ENCODE data around the gene STBD1. TPM values are rescaled to one million over a fixed set of nuclear protein-coding genes. Genes with fewer than 3 reads are reported as not detected.

Gene STBD1
- total RNA-seq, 1 experiment from 2014 or later, result not detected

DNA sequence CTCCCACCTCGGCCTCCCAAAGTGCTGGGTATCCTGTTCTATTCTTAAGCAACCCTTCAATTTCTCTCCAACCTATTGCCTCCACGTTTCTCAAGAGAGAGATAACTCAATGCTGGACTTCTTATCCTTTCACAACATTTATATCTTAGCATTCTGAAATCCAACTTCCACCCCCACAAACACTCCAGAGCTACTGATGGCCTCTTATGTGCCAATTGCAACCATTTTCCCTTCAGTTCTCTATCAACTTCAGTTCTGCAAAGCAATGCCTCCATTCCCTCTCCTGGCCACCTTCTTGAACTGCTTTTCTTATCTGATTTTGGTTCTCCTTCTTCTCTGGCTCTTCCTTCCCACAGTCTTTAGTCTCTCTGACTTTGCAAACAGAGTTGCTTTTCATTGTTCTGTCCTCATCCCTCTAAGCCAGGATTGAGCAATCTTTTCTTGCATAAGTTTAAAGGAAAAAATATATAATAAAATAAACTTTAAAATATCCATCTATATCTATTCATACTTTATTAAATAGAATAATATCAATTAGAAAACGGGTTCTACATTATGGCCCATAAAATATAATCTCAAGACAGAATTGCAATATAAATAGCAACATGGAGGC lies 3.6 kb upstream of the STBD1 start:
- peaks cover 3% of the 10 kb centered on the region for H3K27me3 ChIP-seq (replicated peaks; ENCODE audit: insufficient read depth, low read depth, low read length, poor library complexity)
- ChIA-PET POLR2A (ENCODE audit: low non-redundant PET) (no interaction called here), CTCF (no interaction called here)
- no peaks in the 10 kb centered on the region for H3K36me3 ChIP-seq (ENCODE audit: insufficient read depth, low read length, poor library complexity, severe bottlenecking)
- no peaks in the 10 kb centered on the region for H3K9me3 ChIP-seq (ENCODE audit: low read depth, low read length, poor library complexity, severe bottlenecking)
- H3K4me1 ChIP-seq (ENCODE audit: insufficient read depth, low read length, poor library complexity, severe bottlenecking), result no peaks in the 10 kb centered on the region
- intact Hi-C loops (cut with micrococcal nuclease; ENCODE audit: unreplicated experiment), result no loop called here
- DNase-seq (ENCODE audit: low spot score), result no peak
- H3K4me3 ChIP-seq (ENCODE audit: low read depth, low read length, poor library complexity, severe bottlenecking), result no peak overlapping the region
- BruUV-seq (replicated peaks), result no TSS peak
- TF ChIP-seq, protein P1, sequence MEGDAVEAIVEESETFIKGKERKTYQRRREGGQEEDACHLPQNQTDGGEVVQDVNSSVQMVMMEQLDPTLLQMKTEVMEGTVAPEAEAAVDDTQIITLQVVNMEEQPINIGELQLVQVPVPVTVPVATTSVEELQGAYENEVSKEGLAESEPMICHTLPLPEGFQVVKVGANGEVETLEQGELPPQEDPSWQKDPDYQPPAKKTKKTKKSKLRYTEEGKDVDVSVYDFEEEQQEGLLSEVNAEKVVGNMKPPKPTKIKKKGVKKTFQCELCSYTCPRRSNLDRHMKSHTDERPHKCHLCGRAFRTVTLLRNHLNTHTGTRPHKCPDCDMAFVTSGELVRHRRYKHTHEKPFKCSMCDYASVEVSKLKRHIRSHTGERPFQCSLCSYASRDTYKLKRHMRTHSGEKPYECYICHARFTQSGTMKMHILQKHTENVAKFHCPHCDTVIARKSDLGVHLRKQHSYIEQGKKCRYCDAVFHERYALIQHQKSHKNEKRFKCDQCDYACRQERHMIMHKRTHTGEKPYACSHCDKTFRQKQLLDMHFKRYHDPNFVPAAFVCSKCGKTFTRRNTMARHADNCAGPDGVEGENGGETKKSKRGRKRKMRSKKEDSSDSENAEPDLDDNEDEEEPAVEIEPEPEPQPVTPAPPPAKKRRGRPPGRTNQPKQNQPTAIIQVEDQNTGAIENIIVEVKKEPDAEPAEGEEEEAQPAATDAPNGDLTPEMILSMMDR (conservative IDR thresholded peaks at IDR 0.05; ENCODE audit: low read depth, low read length), result no peak
- no peak for TF ChIP-seq EZH2 (IDR thresholded peaks at IDR 0.05; ENCODE audit: borderline replicate concordance, low read depth, low read length, poor library complexity, severe bottlenecking)
- H3K27ac ChIP-seq (ENCODE audit: low read depth, low read length, poor library complexity, severe bottlenecking), result no peak overlapping the region

DNA sequence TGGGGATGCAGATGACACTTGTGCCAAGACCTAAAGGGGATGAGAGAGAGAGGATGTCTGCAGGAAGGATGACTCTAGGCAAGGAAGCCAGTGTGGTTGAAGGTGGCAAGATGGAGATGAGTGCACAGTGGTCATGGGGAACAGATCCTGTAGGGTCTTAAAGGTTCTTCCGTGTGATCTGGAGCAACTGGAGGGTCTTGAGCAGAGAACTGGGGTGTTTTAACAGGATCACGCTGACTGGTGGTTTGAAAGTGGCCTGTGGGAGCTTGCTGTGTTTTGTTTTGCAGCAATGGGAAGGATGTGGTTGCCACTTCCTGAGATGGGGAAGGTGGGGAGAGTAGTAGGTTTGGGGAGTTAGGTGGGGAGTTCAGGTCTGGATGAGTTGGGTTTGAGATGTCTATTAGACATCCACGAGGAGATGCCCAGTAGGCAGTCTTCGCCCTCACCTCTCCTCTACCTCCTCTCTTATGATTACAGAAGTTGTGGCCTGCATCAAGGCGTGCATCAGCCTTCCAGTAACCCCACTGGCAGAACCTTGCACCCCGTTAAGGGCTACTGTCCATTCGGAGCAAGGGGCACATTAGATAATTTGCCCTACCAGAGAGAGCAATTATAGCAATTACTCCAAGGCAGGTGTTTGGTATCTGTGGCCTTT lies 1.4 kb upstream of the STBD1 start:
- no peaks in the 10 kb centered on the region for H3K9me3 ChIP-seq (ENCODE audit: low read depth, low read length, poor library complexity, severe bottlenecking)
- BruUV-seq (replicated peaks), result no TSS peak
- H3K27ac ChIP-seq (ENCODE audit: low read depth, low read length, poor library complexity, severe bottlenecking), result no peak overlapping the region
- ChIA-PET CTCF (no interaction called here), POLR2A (ENCODE audit: low non-redundant PET) (no interaction called here)
- no peaks in the 10 kb centered on the region for H3K4me1 ChIP-seq (ENCODE audit: insufficient read depth, low read length, poor library complexity, severe bottlenecking)
- DNase-seq (ENCODE audit: low spot score), result no peak
- TF ChIP-seq EZH2 (IDR thresholded peaks at IDR 0.05; ENCODE audit: borderline replicate concordance, low read depth, low read length, poor library complexity, severe bottlenecking), result no peak
- TF ChIP-seq, protein P1 (conservative IDR thresholded peaks at IDR 0.05; ENCODE audit: low read depth, low read length), result no peak
- intact Hi-C loops (cut with micrococcal nuclease; ENCODE audit: unreplicated experiment), result no loop called here
- H3K27me3 ChIP-seq (replicated peaks; ENCODE audit: insufficient read depth, low read depth, low read length, poor library complexity), result peaks cover 3% of the 10 kb centered on the region
- no peak overlapping the region for H3K4me3 ChIP-seq (ENCODE audit: low read depth, low read length, poor library complexity, severe bottlenecking)
- no peaks in the 10 kb centered on the region for H3K36me3 ChIP-seq (ENCODE audit: insufficient read depth, low read length, poor library complexity, severe bottlenecking)

DNA sequence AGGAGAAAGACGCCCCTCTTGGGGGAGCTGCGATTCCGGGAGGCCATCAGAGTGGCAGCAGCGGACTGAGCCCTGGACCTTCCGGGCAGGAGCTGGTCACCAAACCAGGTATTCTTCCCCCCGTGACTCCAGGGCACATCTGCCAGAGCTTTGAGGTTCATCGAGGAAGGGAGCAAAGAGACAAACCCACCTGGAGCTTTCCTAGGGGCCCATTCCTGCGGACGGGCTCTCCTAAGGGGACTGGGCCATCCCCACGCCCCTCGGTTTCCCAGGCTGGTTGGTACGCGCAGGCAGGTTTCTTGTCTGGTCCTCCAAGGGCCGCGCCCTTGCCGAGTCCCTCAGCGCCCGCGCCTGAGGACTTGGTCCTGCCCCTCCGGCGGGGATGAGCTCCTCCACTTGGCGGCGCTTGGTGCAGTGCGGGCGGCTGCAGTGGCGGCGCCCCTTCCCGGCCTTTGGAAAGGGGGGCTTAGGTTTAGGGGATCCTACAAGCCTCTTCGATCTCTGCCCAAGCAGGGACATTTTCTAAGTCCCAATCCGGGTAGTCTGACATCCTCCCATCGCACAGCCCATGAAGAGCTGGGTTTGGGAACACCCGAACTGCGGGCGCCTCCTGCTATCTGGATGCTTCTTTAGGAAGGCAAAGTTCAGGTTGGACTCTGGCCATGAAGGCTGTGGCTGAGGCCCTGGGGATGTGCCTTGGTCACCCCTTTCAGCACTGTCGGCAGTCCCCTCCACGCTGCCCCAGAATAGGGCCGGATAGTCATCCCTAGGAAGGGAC lies 538 bp downstream of the STBD1 start:
- ChIA-PET CTCF (no interaction called here), POLR2A (ENCODE audit: low non-redundant PET) (no interaction called here)
- Histone ChIP-seq H3K27ac (ENCODE audit: low read depth, low read length, poor library complexity, severe bottlenecking) (no peak overlapping the region), H3K9me3 (ENCODE audit: low read depth, low read length, poor library complexity, severe bottlenecking) (no peaks in the 10 kb centered on the region), H3K36me3 (ENCODE audit: insufficient read depth, low read length, poor library complexity, severe bottlenecking) (no peaks in the 10 kb centered on the region), H3K4me3 (ENCODE audit: low read depth, low read length, poor library complexity, severe bottlenecking) (peak overlapping the region; percentile 50), H3K4me1 (ENCODE audit: insufficient read depth, low read length, poor library complexity, severe bottlenecking) (no peaks in the 10 kb centered on the region), H3K27me3 (replicated peaks; ENCODE audit: insufficient read depth, low read depth, low read length, poor library complexity) (peaks cover 3% of the 10 kb centered on the region)
- DNase-seq (ENCODE audit: low spot score), result peak; percentile 1
- no TSS peak for BruUV-seq (replicated peaks)
- intact Hi-C loops (cut with micrococcal nuclease; ENCODE audit: unreplicated experiment), result no loop called here
- TF ChIP-seq, protein P1 (conservative IDR thresholded peaks at IDR 0.05; ENCODE audit: low read depth, low read length), result peak; percentile 29; the same call in 1 of the 2 replicates
- TF ChIP-seq EZH2 (IDR thresholded peaks at IDR 0.05; ENCODE audit: borderline replicate concordance, low read depth, low read length, poor library complexity, severe bottlenecking), result no peak

Measured in A673 (cell line).